Chondrocyte (in vitro differentiated cells): ENCODE results near the gene PTPRN2. TPM values are rescaled to one million over a fixed set of nuclear protein-coding genes. Genes with fewer than 3 reads are reported as not detected.

ENCODE experiments used
- DNase-seq: peaks from one replicate; pipeline ENCODE4 v3.0.0; 2021; ENCODE audit warnings: mixed read lengths, low spot score
- H3K27ac Mint-ChIP-seq: one replicate; pipeline ENCODE4 v1.8.0; 2021; ENCODE audit warnings: mild to moderate bottlenecking, moderate library complexity, mixed read lengths; ENCODE audit not compliant: unreplicated experiment
- H3K27me3 Mint-ChIP-seq: 2 replicates; pipeline ENCODE4 v1.8.0; 2021; ENCODE audit warnings: low read depth, mixed read lengths
- H3K36me3 Mint-ChIP-seq: 2 replicates; pipeline ENCODE4 v1.8.0; 2021; ENCODE audit warnings: low read depth, mixed read lengths
- H3K4me1 Mint-ChIP-seq: 2 replicates; pipeline ENCODE4 v1.8.0; 2021; ENCODE audit warnings: low read depth, mild to moderate bottlenecking, mixed read lengths
- H3K4me3 Mint-ChIP-seq: one replicate; pipeline ENCODE4 v1.8.0; 2021; ENCODE audit warnings: mild to moderate bottlenecking, moderate library complexity, mixed read lengths; ENCODE audit not compliant: unreplicated experiment
- H3K9me3 Mint-ChIP-seq: 2 replicates; pipeline ENCODE4 v1.8.0; 2021; ENCODE audit warnings: low read depth, mixed read lengths
- total RNA-seq: library from RNA; stranded (reverse); gene quantifications from 3 replicates; pipeline ENCODE4 v1.2.1, GENCODE V29; 2021
- TF ChIP-seq, protein P1 (sequence below): fragments of 200-600 bp; sonication (generic); IDR thresholded peaks from 2 replicates; pipeline ENCODE4 v1.5.0; 2021; ENCODE audit warnings: antibody characterized with exemption, mild to moderate bottlenecking, moderate library complexity

The PTPRN2 gene
- total RNA-seq, 1 donor from 2014 or later, result 0.30 TPM

DNA sequence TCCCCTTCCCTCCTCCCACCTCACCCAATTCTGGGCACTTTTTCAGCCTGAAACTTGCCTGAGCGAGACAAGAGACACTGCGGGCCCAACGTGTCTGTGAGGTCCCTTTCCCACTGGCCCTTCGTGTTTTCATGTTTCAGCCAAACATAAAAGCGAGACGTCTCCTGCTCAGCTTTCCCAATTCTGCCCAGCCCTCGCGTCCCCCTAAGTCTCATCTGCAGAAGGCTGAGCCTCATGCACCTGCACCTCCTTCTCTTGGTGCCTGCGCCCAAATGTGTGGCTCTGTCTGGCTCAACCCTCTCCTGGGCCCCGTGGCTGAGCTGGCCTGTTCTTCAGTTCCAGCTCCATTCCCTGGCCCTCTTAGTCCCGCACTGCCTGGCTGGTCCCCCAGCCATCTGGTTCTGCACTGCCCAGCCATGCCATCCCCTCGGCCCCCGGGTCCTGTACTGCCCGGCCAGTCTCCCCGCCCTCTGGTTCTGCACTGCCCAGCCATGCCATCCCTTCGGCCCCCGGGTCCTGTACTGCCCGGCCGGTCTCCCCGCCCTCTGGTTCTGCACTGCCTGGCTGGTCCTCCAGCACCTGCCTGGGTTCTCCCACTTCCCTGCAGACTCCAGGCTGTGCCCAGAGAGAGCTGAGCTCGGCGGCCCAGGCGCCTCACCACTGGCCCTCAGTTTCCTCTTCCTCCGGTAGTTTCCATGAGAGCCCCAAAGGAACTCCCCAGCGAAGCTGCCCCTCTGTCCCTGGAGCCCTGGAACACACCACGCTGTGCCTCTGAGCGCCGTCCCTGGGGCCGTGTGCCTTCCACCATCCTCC is 1026.7 kb downstream of the PTPRN2 start:
- H3K27me3 Mint-ChIP-seq, result no peaks in the 10 kb centered on the region
- no peaks in the 10 kb centered on the region for H3K36me3 Mint-ChIP-seq
- no peak overlapping the region for H3K4me3 Mint-ChIP-seq
- H3K4me1 Mint-ChIP-seq, result no peaks in the 10 kb centered on the region
- TF ChIP-seq, protein P1, sequence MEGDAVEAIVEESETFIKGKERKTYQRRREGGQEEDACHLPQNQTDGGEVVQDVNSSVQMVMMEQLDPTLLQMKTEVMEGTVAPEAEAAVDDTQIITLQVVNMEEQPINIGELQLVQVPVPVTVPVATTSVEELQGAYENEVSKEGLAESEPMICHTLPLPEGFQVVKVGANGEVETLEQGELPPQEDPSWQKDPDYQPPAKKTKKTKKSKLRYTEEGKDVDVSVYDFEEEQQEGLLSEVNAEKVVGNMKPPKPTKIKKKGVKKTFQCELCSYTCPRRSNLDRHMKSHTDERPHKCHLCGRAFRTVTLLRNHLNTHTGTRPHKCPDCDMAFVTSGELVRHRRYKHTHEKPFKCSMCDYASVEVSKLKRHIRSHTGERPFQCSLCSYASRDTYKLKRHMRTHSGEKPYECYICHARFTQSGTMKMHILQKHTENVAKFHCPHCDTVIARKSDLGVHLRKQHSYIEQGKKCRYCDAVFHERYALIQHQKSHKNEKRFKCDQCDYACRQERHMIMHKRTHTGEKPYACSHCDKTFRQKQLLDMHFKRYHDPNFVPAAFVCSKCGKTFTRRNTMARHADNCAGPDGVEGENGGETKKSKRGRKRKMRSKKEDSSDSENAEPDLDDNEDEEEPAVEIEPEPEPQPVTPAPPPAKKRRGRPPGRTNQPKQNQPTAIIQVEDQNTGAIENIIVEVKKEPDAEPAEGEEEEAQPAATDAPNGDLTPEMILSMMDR, result no peak
- H3K9me3 Mint-ChIP-seq, result no peaks in the 10 kb centered on the region
- DNase-seq, result peak; percentile 93
- H3K27ac Mint-ChIP-seq, result no peak overlapping the region

DNA sequence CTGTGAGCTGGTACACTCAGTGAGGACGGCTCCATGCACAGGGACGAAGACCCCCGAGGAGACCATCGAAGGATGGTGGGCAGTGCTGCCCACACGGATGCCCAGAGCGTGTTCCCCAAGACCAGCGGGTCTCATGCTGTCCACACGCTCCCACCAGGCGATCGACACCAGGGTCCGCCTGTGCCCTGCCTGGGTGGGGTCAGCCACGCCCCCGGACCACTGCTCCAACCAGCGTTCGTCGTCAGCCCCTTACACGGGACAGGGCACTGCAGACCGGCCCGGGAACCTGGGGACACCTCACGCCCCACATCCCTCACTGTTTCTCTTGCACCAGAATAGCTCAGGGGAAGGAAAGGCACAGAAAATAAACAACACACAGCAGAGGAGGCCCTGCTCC is 1027.4 kb downstream of the PTPRN2 start:
- Mint-ChIP-seq H3K4me1 (no peaks in the 10 kb centered on the region), H3K9me3 (no peaks in the 10 kb centered on the region), H3K4me3 (no peak overlapping the region), H3K27me3 (no peaks in the 10 kb centered on the region), H3K27ac (no peak overlapping the region), H3K36me3 (no peaks in the 10 kb centered on the region)
- peak; percentile 82 for DNase-seq
- TF ChIP-seq, protein P1, result no peak

DNA sequence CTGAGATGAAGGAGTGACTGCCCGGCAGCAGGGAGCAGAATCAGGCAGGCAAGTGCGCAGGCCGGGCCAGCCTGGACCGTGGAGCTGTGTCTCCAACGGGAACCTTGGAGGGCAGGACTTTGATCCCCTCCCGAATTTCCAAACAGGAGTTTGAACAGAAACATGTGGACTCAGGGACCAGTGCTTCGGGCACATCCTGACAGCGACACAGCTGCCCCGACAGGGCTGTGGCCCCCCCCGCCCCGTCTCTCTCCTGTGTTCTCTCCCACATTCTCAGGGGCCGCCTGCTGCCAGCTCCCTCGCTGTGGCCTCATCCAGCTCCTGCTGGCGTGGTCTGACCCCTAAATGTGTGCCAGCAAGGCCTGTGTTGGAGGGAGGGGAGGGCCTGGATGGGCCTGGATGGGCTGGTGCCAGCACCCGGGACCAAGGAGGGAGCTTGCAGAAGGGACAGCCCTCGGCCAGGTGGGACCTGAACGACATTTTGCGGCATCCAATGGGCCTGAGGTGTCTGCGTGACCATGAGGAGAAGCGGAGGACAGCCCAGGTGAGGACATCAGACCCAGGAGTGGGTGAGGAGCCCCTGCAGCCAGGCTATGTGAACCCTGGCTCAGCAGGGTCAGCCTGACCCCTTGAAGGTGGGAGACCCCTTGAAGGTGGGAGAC is 1027.9 kb downstream of the PTPRN2 start:
- H3K9me3 Mint-ChIP-seq, result no peaks in the 10 kb centered on the region
- no peaks in the 10 kb centered on the region for H3K4me1 Mint-ChIP-seq
- TF ChIP-seq, protein P1, result no peak
- no peak overlapping the region for H3K27ac Mint-ChIP-seq
- H3K4me3 Mint-ChIP-seq, result no peak overlapping the region
- DNase-seq, result peak; percentile 73
- H3K36me3 Mint-ChIP-seq, result no peaks in the 10 kb centered on the region
- no peaks in the 10 kb centered on the region for H3K27me3 Mint-ChIP-seq

DNA sequence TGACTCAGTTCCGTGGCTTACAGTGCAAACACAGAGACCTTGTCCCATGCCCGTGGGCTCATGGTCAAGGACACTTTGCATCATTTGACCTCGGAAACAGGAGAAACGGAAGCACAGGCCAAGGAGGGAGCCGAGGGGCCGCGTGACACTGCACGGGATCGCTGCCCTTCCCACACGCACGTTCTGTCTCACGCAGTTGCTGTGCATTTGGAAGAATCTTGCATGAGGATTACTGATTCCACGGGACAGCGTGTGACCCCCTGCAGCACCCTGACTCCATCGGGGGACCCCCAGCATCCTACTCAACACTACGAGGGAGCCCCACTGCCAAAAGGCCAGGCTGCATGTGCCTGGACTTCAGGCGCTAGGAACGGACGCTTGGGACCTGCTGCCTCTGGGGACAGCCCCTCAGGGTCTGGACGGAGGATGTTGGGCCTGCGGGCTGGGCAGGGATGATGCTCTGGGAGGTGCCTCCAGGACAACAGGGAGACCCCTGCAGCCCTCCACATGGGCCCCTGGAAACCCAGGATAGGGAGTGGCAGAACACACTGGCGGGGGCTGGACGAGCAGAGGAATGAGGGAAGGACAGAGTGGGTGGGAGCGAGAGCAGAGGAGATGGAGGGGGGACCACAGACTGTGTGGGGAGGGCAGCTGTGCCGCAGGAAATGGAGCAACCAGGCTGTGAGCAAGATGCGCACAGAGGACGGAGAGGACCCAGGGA is 1028.6 kb downstream of the PTPRN2 start:
- Mint-ChIP-seq H3K9me3 (no peaks in the 10 kb centered on the region), H3K27me3 (no peaks in the 10 kb centered on the region), H3K4me1 (no peaks in the 10 kb centered on the region), H3K4me3 (no peak overlapping the region), H3K27ac (no peak overlapping the region), H3K36me3 (no peaks in the 10 kb centered on the region)
- DNase-seq, result peak; percentile 79
- TF ChIP-seq, protein P1, result no peak

DNA sequence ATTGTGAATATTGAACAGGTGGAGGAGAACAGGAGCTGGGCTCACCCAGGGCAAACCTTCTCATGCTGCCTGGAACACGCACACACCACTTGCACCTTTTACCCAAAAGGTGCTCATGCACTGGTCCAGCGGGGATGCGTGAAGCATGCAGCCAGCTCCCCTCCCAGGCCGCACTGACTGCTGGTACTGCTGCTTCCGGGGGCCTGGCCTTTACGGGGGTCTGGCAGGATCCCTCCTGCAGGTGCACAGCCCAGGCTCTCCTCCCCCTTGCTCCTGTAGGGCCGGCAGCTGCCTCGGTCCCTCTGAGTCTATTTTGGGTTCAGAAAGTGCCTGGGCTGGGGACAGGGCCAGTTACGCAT is 1029.1 kb downstream of the PTPRN2 start:
- DNase-seq, result peak; percentile 85
- no peaks in the 10 kb centered on the region for H3K36me3 Mint-ChIP-seq
- no peak overlapping the region for H3K4me3 Mint-ChIP-seq
- H3K4me1 Mint-ChIP-seq, result no peaks in the 10 kb centered on the region
- TF ChIP-seq, protein P1, result no peak
- H3K27me3 Mint-ChIP-seq, result no peaks in the 10 kb centered on the region
- no peaks in the 10 kb centered on the region for H3K9me3 Mint-ChIP-seq
- no peak overlapping the region for H3K27ac Mint-ChIP-seq
